ENCODE measurements around the gene STPG4. TPM values are rescaled to one million over a fixed set of nuclear protein-coding genes. Genes with fewer than 3 reads are reported as not detected.

Gene STPG4
- total and polyA plus RNA-seq, 10 donors: 0.19 to 2.2 (median 0.89) TPM; not detected in 3

GRCh38 chr2:47079515-47080412, 75.3 kb downstream of the STPG4 start:
- Histone ChIP-seq H3K27me3 (replicated peaks in 1 of 7) (no peaks in the 10 kb centered on the region), H3K4me3 (no peak overlapping the region), H3K36me3 (peaks cover 0 to 15% (median 0%) of the 10 kb centered on the region in 6 donors), H3K27ac (peak overlapping the region in 5 of 8 donors; percentile 36 to 90 (median 52)), H3K9me3 (no peaks in the 10 kb centered on the region), H3K4me1 (peaks cover 8 to 73% (median 47%) of the 10 kb centered on the region in 6 donors)
- DNase-seq: peak; percentile 73
- intact Hi-C loops (cut with DNase I; ENCODE audit: low total_unique reads): no loop called here
- TF ChIP-seq POLR2AphosphoS5 (IDR thresholded peaks at IDR 0.05) (peak; percentile 47 to 76 (median 68)), POLR2A (IDR thresholded peaks at IDR 0.05) (no peak)
- TF ChIP-seq, protein P1, sequence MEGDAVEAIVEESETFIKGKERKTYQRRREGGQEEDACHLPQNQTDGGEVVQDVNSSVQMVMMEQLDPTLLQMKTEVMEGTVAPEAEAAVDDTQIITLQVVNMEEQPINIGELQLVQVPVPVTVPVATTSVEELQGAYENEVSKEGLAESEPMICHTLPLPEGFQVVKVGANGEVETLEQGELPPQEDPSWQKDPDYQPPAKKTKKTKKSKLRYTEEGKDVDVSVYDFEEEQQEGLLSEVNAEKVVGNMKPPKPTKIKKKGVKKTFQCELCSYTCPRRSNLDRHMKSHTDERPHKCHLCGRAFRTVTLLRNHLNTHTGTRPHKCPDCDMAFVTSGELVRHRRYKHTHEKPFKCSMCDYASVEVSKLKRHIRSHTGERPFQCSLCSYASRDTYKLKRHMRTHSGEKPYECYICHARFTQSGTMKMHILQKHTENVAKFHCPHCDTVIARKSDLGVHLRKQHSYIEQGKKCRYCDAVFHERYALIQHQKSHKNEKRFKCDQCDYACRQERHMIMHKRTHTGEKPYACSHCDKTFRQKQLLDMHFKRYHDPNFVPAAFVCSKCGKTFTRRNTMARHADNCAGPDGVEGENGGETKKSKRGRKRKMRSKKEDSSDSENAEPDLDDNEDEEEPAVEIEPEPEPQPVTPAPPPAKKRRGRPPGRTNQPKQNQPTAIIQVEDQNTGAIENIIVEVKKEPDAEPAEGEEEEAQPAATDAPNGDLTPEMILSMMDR (IDR thresholded peaks at IDR 0.05 in 8 of 11, conservative IDR thresholded peaks at IDR 0.05 in 3 of 11): no peak
- 51 to 69% (median 60%) methylated on average over 10 to 11 of the region's 11 CpGs for WGBS, 5 donors

- H3K9me3 ChIP-seq: no peaks in the 10 kb centered on the region
- 88 to 93% (median 91%) methylated on average over 10 to 17 of the region's 17 CpGs for WGBS, 5 donors
- peaks cover 0 to 25% (median 2%) of the 10 kb centered on the region in 6 donors for H3K36me3 ChIP-seq
- intact Hi-C loops (cut with DNase I; ENCODE audit: low total_unique reads): no loop called here
- H3K27me3 ChIP-seq (replicated peaks in 1 of 7): no peaks in the 10 kb centered on the region
- peak overlapping the region in 4 of 8 donors; percentile 3 to 90 (median 88) for H3K27ac ChIP-seq
- H3K4me3 ChIP-seq: no peak overlapping the region
- no peak for TF ChIP-seq POLR2A (IDR thresholded peaks at IDR 0.05)
- peak in 1 of 3 donors; percentile 59 for TF ChIP-seq POLR2AphosphoS5 (IDR thresholded peaks at IDR 0.05)
- TF ChIP-seq, protein P1 (IDR thresholded peaks at IDR 0.05 in 8 of 11, conservative IDR thresholded peaks at IDR 0.05 in 3 of 11): no peak
- peak; percentile 6 for DNase-seq
- peaks cover 8 to 76% (median 44%) of the 10 kb centered on the region in 6 donors for H3K4me1 ChIP-seq
Measured at GRCh38 chr2:47078541-47079482, 76.3 kb downstream of the STPG4 start.

DNA sequence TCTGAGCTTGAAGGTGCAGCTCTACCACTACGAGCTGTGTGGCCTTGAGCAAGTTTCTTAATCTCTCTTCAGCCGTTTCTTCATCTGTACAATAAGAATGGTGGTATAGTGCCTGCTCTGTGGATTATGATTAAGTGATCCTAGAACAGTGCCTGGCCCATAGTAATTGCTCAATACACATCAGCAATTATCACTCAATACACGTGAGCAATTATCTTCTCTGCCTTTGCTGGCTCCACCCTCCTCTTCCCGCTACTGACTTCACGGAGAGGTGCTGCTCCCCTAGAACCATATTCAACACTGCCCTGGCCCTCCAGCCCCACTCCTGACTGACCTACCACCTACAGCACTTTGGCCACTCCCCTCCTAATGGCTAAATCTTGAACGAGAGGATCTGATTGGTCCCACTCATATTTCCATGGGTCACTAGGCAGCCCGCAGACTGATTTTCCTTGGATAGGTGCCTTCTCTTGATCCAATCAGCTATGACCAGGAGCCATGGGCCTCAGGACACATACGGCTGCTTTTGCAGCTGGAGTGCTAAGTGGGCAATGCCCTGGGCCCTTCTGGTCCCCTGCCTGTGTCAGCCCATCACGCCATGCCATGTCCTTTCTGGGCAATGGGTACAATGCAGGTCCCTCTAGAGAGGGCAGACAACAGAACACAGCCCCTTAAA, 77.5 kb downstream of the STPG4 start:
- Histone ChIP-seq H3K4me3 (no peak overlapping the region), H3K9me3 (no peaks in the 10 kb centered on the region), H3K36me3 (peaks cover 0 to 37% (median 4%) of the 10 kb centered on the region in 6 donors), H3K27ac (peak overlapping the region in 7 of 8 donors; percentile 1 to 90 (median 66)), H3K4me1 (peaks cover 13 to 76% (median 47%) of the 10 kb centered on the region in 6 donors), H3K27me3 (replicated peaks in 1 of 7) (no peaks in the 10 kb centered on the region)
- 80 to 93% (median 90%) methylated on average over 9 of the region's 9 CpGs for WGBS, 5 donors
- TF ChIP-seq, protein P1 (IDR thresholded peaks at IDR 0.05 in 8 of 11, conservative IDR thresholded peaks at IDR 0.05 in 3 of 11): no peak
- no peak for TF ChIP-seq POLR2AphosphoS5 (IDR thresholded peaks at IDR 0.05)
- TF ChIP-seq POLR2A (IDR thresholded peaks at IDR 0.05): no peak
- DNase-seq: no peak
- intact Hi-C loops (cut with DNase I; ENCODE audit: low total_unique reads): no loop called here

Data from spleen (tissue), 11 donors.